K562 (cell line): ENCODE measurements around the gene HEG1. TPM values are rescaled to one million over a fixed set of nuclear protein-coding genes. Genes with fewer than 3 reads are reported as not detected.

ENCODE experiments used
- CHD7 ChIP-seq: fragments of 200-600 bp; sonication (generic); IDR thresholded peaks from one replicate; pipeline ENCODE4 v1.6.1; 2012; ENCODE audit warnings: mild to moderate bottlenecking, low read depth, low read length, inconsistent platforms
- CUX1 ChIP-seq: fragments of 200-800 bp; sonication (Bioruptor generic); IDR thresholded peaks from 2 replicates; pipeline ENCODE4 v1.6.1; 2016; ENCODE audit warnings: missing genetic modification characterization, missing compliant biosample characterization
- ILK ChIP-seq: fragments of 450-650 bp; IDR thresholded peaks from 2 replicates; pipeline ENCODE4 v1.6.1; 2016; ENCODE audit warnings: missing genetic modification characterization, low read depth, mild to moderate bottlenecking, missing compliant biosample characterization, moderate library complexity, borderline replicate concordance
- TEAD2 ChIP-seq: fragments of 450-650 bp; IDR thresholded peaks from 2 replicates; pipeline ENCODE4 v1.6.1; 2016; ENCODE audit warnings: missing genetic modification characterization, control low read depth, missing compliant biosample characterization
- ZNF197 ChIP-seq: fragments of 200-800 bp; sonication (Bioruptor generic); IDR thresholded peaks from 2 replicates; pipeline ENCODE4 v1.6.1; 2016; ENCODE audit warnings: low read depth, missing genetic modification characterization, missing compliant biosample characterization
- polyA plus RNA-seq, 8 experiments: library from polyadenylated mRNA; depleted of rRNA in 4 of 8; stranded (reverse) in 5 of 8; unstranded in 3 of 8; fragments of >200 nt; fragmentation: Nextera tagmentation in 2 of 8; fragmentation: Illumina TruSeq in 1 of 8; extraction: Ambion mirVana in 2 of 8; extraction: Trizol in 1 of 8; gene quantifications; 2 replicates each; pipeline versions ENCODE4 v1.2.1 to v1.2.3, GENCODE V29; 2011 to 2014; ENCODE audit warnings: inconsistent platforms in 1 of 8, missing spikeins in 1 of 8
- total RNA-seq, 7 experiments: library from RNA; depleted of rRNA in 6 of 7; stranded (reverse); fragments of >200 nt in 6 of 7; fragmentation: Illumina TruSeq in 2 of 7; extraction: Trizol in 2 of 7; gene quantifications; 2 replicates each; pipeline versions ENCODE4 v1.2.1 to v1.2.3, GENCODE V29; 2011 to 2021; ENCODE audit warnings: low replicate concordance in 1 of 7

The HEG1 gene
- total and polyA plus RNA-seq, 9 of the 15 experiments (the other 6 are each of a cell fraction or from before 2014, with no cell fraction given): 0.24 TPM; not detected in 8

GRCh38 chr3:124935794-124936542, 119.8 kb downstream of the HEG1 start (continued):
- TF ChIP-seq ILK (tag): no peak
- no peak for TF ChIP-seq TEAD2 (tag)
- no peak for TF ChIP-seq ZNF197 (CRISPR knock-in tag)
- TF ChIP-seq CUX1 (CRISPR knock-in tag): no peak
- no peak for TF ChIP-seq CHD7
